SK-N-SH treated with all-trans-retinoic acid at 6 μM for 48 hours (cell line): ENCODE data around the gene SEC14L5.

Source experiments
- OSR1 ChIP-seq: fragments of 250-450 bp; sonication (Bioruptor Pico); IDR thresholded peaks from 2 replicates; pipeline ENCODE4 v1.8.0; 2022; ENCODE audit warnings: moderate library complexity, mild to moderate bottlenecking, inconsistent platforms
- ZFP3 ChIP-seq: fragments of 250-450 bp; sonication (Bioruptor Pico); IDR thresholded peaks from 2 replicates; pipeline ENCODE4 v1.5.0; 2020; ENCODE audit warnings: mild to moderate bottlenecking, moderate library complexity

DNA sequence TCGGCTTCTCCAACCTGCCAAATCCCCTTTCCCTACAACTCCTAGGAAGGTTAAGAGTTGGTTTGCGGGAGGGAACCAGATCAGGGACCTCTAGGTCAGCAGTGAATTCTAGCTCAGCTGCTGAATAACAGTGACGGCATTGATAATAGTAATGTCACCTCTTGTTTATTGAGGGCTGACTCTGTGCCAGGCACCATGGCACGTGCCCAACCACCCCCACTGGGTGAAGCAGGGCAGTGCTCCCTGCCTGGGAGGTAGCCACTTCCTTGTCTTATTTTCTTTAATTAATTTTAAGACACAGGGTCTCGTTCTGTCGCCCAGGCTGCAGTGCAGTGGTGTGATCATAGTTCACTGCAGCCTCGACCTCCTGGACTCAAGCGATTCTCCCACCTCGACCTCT, 15.6 kb upstream of the SEC14L5 start:
- TF ChIP-seq OSR1 (CRISPR knock-in tag) (no peak), ZFP3 (CRISPR knock-in tag) (no peak)
